ENCODE data around the gene SH3TC1.

SH3TC1 gene

GRCh38 chr4:8254076-8254475 lies 55.0 kb downstream of the SH3TC1 start:
- Mint-ChIP-seq H3K27me3 (ENCODE audit: low read depth, poor library complexity) (peaks cover 11% of the 10 kb centered on the region), H3K9me3 (no peaks in the 10 kb centered on the region), H3K4me3 (no peak overlapping the region), H3K27ac (no peak overlapping the region), H3K4me1 (peaks cover 36% of the 10 kb centered on the region), H3K36me3 (ENCODE audit: low read depth) (no peaks in the 10 kb centered on the region)
- DNase-seq: no peak
- TF ChIP-seq CTCF (IDR thresholded peaks at IDR 0.05): no peak

- Mint-ChIP-seq H3K4me3 (no peak overlapping the region), H3K4me1 (peaks cover 53% of the 10 kb centered on the region), H3K9me3 (no peaks in the 10 kb centered on the region), H3K27ac (no peak overlapping the region), H3K27me3 (ENCODE audit: low read depth, poor library complexity) (peaks cover 7% of the 10 kb centered on the region), H3K36me3 (ENCODE audit: low read depth) (no peaks in the 10 kb centered on the region)
- TF ChIP-seq CTCF (IDR thresholded peaks at IDR 0.05): no peak
- no peak for DNase-seq
Measured at GRCh38 chr4:8255698-8256441, 56.8 kb downstream of the SH3TC1 start.

GRCh38 chr4:8257854-8258253 lies 58.8 kb downstream of the SH3TC1 start:
- Mint-ChIP-seq H3K27ac (no peak overlapping the region), H3K36me3 (ENCODE audit: low read depth) (no peaks in the 10 kb centered on the region)
- no peak for TF ChIP-seq CTCF (IDR thresholded peaks at IDR 0.05)

GRCh38 chr4:8258552-8259212 lies 59.6 kb downstream of the SH3TC1 start:
- H3K27ac Mint-ChIP-seq: no peak overlapping the region
- no peak overlapping the region for H3K4me3 Mint-ChIP-seq
- no peak for TF ChIP-seq CTCF (IDR thresholded peaks at IDR 0.05)
- DNase-seq: no peak
- H3K4me1 Mint-ChIP-seq: peaks cover 58% of the 10 kb centered on the region
- peaks cover 5% of the 10 kb centered on the region for H3K27me3 Mint-ChIP-seq (ENCODE audit: low read depth, poor library complexity)
- no peaks in the 10 kb centered on the region for H3K36me3 Mint-ChIP-seq (ENCODE audit: low read depth)
- H3K9me3 Mint-ChIP-seq: no peaks in the 10 kb centered on the region

More at GRCh38 chr4:8257854-8258253, 58.8 kb downstream of the SH3TC1 start:
- no peak for DNase-seq
- H3K27me3 Mint-ChIP-seq (ENCODE audit: low read depth, poor library complexity): peaks cover 5% of the 10 kb centered on the region
- H3K9me3 Mint-ChIP-seq: no peaks in the 10 kb centered on the region
- peaks cover 57% of the 10 kb centered on the region for H3K4me1 Mint-ChIP-seq
- H3K4me3 Mint-ChIP-seq: no peak overlapping the region

- Mint-ChIP-seq H3K27me3 (ENCODE audit: low read depth, poor library complexity) (no peaks in the 10 kb centered on the region), H3K36me3 (ENCODE audit: low read depth) (no peaks in the 10 kb centered on the region), H3K27ac (no peak overlapping the region), H3K4me3 (no peak overlapping the region), H3K4me1 (peaks cover 69% of the 10 kb centered on the region), H3K9me3 (no peaks in the 10 kb centered on the region)
- no peak for DNase-seq
- TF ChIP-seq CTCF (IDR thresholded peaks at IDR 0.05): no peak
Measured at GRCh38 chr4:8259743-8260430, 60.8 kb downstream of the SH3TC1 start.

Data from nephron progenitor cell (in vitro differentiated cells).